Measurements from ENCODE around the gene AGBL1.

- TF ChIP-seq EZH2 (IDR thresholded peaks at IDR 0.05; ENCODE audit: low read depth, unreplicated experiment) (no peak), ZNF331 (CRISPR knock-in tag; IDR thresholded peaks at IDR 0.05; ENCODE audit: low read depth) (no peak), EZH2phosphoT487 (IDR thresholded peaks at IDR 0.05; ENCODE audit: unreplicated experiment) (no peak), REST (IDR thresholded peaks at IDR 0.05; ENCODE audit: unreplicated experiment) (no peak), CREB1 (CRISPR knock-in tag; IDR thresholded peaks at IDR 0.05; ENCODE audit: low read depth) (no peak), POLR2AphosphoS5 (IDR thresholded peaks at IDR 0.05; ENCODE audit: low read depth) (no peak), STAT1 (IDR thresholded peaks at IDR 0.05; ENCODE audit: unreplicated experiment) (no peak)
- TF ChIP-seq, protein P1, sequence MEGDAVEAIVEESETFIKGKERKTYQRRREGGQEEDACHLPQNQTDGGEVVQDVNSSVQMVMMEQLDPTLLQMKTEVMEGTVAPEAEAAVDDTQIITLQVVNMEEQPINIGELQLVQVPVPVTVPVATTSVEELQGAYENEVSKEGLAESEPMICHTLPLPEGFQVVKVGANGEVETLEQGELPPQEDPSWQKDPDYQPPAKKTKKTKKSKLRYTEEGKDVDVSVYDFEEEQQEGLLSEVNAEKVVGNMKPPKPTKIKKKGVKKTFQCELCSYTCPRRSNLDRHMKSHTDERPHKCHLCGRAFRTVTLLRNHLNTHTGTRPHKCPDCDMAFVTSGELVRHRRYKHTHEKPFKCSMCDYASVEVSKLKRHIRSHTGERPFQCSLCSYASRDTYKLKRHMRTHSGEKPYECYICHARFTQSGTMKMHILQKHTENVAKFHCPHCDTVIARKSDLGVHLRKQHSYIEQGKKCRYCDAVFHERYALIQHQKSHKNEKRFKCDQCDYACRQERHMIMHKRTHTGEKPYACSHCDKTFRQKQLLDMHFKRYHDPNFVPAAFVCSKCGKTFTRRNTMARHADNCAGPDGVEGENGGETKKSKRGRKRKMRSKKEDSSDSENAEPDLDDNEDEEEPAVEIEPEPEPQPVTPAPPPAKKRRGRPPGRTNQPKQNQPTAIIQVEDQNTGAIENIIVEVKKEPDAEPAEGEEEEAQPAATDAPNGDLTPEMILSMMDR (conservative IDR thresholded peaks at IDR 0.05; ENCODE audit: low read depth in 2 of 2) = no peak
Observed at GRCh38 chr15:86906376-86906775, 826.7 kb downstream of the AGBL1 start.

Data from GM23338 (cell line).